Neural cell (in vitro differentiated cells): ENCODE data around the gene ASCC1.

Experiments
- CTCF ChIP-seq: fragments of 450-650 bp; IDR thresholded peaks from 2 replicates; pipeline ENCODE4 v1.5.1; 2014; ENCODE audit warnings: antibody characterized with exemption, mild to moderate bottlenecking, moderate library complexity; ENCODE audit not compliant: poor library complexity, severe bottlenecking
- EP300 ChIP-seq: fragments of 450-650 bp; conservative IDR thresholded peaks from 2 replicates; pipeline ENCODE4 v1.6.1; 2014; ENCODE audit warnings: antibody characterized with exemption, mild to moderate bottlenecking, moderate library complexity; ENCODE audit not compliant: poor library complexity, severe bottlenecking
- EZH2 ChIP-seq: fragments of 200-600, 300-800 bp; shearing (Covaris generic), sonication (generic); IDR thresholded peaks from 2 replicates; pipeline ENCODE4 v1.6.1; 2014; ENCODE audit warnings: antibody characterized with exemption, low read length, borderline replicate concordance, mild to moderate bottlenecking; ENCODE audit not compliant: insufficient read depth, poor library complexity, severe bottlenecking
- MXI1 ChIP-seq: fragments of 450-650 bp; conservative IDR thresholded peaks from 2 replicates; pipeline ENCODE4 v1.6.1; 2014; ENCODE audit warnings: antibody characterized with exemption, mild to moderate bottlenecking; ENCODE audit not compliant: poor library complexity, severe bottlenecking
- RAD21 ChIP-seq: fragments of 450-650 bp; conservative IDR thresholded peaks from 2 replicates; pipeline ENCODE4 v1.6.1; 2014; ENCODE audit warnings: antibody characterized with exemption, mild to moderate bottlenecking, moderate library complexity
- REST ChIP-seq: IDR thresholded peaks from 2 replicates; pipeline ENCODE4 v1.6.1; 2012; ENCODE audit warnings: borderline replicate concordance
- SMC3 ChIP-seq: fragments of 450-650 bp; conservative IDR thresholded peaks from 2 replicates; pipeline ENCODE4 v1.6.1; 2014; ENCODE audit warnings: antibody characterized with exemption, mild to moderate bottlenecking, moderate library complexity; ENCODE audit not compliant: poor library complexity
- TAF1 ChIP-seq: IDR thresholded peaks from 2 replicates; pipeline ENCODE4 v1.6.1; 2012; ENCODE audit warnings: low read depth

GRCh38 chr10:72076756-72077155 lies 139.3 kb downstream of the ASCC1 start:
- TF ChIP-seq CTCF (no peak), REST (no peak), SMC3 (no peak), EP300 (no peak), TAF1 (no peak), RAD21 (no peak), EZH2 (no peak), MXI1 (no peak)
